Measurements from ENCODE around the gene ANAPC2.

Gene ANAPC2

DNA sequence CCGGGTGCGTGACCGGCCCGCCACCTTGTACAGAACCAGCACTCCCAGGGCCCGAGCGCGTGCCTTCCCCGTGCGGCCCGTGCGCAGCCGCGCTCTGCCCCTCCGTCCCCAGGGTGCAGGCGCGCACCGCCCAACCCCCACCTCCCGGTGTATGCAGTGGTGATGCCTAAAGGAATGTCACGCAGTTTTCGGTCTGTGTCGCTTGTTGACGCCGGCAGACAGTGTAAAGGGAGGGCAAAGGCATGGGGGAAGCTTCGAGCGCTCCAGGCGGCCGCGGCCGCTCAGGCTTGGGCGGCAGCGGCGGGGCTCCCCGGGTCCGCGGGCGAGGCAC is 19.8 kb downstream of the ANAPC2 start:
- Histone ChIP-seq H3K27ac (no peak overlapping the region), H3K4me3 (peak overlapping the region in 5 of 7 experiments; percentile 2 to 34 (median 21))

DNA sequence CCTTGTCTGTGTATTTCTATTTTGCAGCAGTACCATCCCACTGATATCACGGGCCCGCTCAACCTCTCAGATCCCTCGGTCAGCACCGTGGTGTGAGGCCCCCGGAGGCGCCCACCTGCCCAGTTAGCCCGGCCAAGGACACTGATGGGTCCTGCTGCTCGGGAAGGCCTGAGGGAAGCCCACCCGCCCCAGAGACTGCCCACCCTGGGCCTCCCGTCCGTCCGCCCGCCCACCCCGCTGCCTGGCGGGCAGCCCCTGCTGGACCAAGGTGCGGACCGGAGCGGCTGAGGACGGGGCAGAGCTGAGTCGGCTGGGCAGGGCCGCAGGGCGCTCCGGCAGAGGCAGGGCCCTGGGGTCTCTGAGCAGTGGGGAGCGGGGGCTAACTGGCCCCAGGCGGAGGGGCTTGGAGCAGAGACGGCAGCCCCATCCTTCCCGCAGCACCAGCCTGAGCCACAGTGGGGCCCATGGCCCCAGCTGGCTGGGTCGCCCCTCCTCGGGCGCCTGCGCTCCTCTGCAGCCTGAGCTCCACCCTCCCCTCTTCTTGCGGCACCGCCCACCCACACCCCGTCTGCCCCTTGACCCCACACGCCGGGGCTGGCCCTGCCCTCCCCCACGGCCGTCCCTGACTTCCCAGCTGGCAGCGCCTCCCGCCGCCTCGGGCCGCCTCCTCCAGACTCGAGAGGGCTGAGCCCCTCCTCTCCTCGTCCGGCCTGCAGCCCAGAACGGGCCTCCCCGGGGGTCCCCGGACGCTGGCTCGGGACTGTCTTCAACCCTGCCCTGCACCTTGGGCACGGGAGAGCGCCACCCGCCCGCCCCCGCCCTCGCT is 20.4 kb downstream of the ANAPC2 start:
- Histone ChIP-seq H3K27ac (peak overlapping the region in 1 of 21 experiments; percentile 39), H3K4me3 (peak overlapping the region in 4 of 7 experiments; percentile 9 to 34 (median 26))

DNA sequence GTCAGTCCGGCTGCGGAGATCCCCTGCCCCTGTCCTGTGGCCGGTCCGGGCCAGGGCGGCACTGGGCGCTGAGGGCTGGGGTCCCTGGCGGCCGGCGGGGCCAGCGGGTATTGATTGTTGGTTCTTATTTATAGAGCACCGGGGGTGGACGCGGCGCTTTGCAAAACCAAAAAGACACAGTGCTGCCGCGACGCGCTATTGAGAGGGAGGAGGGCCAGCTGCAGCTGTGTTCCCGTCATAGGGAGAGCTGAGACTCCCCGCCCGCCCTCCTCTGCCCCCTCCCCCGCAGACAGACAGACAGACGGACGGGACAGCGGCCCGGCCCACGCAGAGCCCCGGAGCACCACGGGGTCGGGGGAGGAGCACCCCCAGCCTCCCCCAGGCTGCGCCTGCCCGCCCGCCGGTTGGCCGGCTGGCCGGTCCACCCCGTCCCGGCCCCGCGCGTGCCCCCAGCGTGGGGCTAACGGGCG is 21.0 kb downstream of the ANAPC2 start:
- H3K27ac ChIP-seq: no peak overlapping the region
- no peak overlapping the region for H3K4me3 ChIP-seq

- Histone ChIP-seq H3K4me3 (no peak overlapping the region), H3K27ac (no peak overlapping the region)
Measured at GRCh38 chr9:137166380-137167229, 21.8 kb downstream of the ANAPC2 start.

GRCh38 chr9:137165250-137165836 is 23.0 kb downstream of the ANAPC2 start:
- H3K4me3 ChIP-seq: no peak overlapping the region
- no peak overlapping the region for H3K27ac ChIP-seq

GRCh38 chr9:137164370-137165249 is 23.8 kb downstream of the ANAPC2 start:
- H3K27ac ChIP-seq: no peak overlapping the region
- no peak overlapping the region for H3K4me3 ChIP-seq

GRCh38 chr9:137163805-137164204 is 24.6 kb downstream of the ANAPC2 start:
- no peak overlapping the region for H3K27ac ChIP-seq
- no peak overlapping the region for H3K4me3 ChIP-seq

DNA sequence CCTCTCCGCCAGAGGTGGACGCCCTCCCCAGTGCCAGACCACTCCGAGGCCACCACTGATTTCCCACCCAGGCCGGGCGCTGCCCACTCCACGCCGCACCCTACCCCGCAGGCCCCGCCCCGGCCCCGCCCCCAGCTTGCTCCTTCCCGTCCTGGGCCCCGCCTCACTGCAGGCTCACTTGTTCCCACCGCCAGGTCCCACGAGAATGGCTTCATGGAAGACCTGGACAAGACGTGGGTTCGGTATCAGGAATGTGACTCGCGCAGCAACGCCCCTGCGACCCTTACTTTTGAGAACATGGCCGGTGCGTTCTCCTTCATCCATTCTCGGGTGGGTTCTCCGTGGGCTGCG is 25.0 kb downstream of the ANAPC2 start:
- Histone ChIP-seq H3K4me3 (peak overlapping the region in 4 of 7 experiments; percentile 4 to 14 (median 7)), H3K27ac (peak overlapping the region in 1 of 21 experiments; percentile 26)

DNA sequence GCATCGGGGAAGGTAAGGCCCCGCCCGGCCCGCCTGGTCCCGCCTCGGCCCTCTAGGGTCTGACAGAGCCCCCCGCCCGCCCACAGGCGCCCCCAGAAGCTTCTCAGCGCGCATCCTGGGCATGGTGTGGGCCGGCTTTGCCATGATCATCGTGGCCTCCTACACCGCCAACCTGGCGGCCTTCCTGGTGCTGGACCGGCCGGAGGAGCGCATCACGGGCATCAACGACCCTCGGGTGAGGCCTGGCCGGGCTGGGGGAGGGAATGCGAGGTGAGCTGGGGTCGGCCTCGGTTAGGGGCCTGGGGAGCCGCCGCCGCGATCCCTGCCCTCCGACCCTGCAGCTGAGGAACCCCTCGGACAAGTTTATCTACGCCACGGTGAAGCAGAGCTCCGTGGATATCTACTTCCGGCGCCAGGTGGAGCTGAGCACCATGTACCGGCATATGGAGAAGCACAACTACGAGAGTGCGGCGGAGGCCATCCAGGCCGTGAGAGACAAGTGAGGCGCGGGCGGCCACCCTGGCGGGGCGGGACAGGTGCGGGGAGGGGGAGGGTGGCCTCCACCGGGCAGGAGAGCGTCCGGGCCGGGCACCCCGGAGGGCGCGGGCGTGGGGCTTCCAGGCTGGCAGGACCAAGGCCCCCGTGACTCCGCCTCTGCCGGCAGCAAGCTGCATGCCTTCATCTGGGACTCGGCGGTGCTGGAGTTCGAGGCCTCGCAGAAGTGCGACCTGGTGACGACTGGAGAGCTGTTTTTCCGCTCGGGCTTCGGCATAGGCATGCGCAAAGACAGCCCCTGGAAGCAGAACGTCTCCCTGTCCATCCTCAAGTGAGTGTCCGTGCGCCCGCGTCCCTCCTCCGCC is 25.6 kb downstream of the ANAPC2 start:
- peak overlapping the region in 5 of 7 experiments; percentile 4 to 21 (median 9) for H3K4me3 ChIP-seq

GRCh38 chr9:137161558-137162486 is 26.5 kb downstream of the ANAPC2 start:
- Histone ChIP-seq H3K27ac (peak overlapping the region in 1 of 21 experiments; percentile 26), H3K4me3 (peak overlapping the region in 1 of 7 experiments; percentile 9)

More for the DNA sequence above, 25.6 kb downstream of the ANAPC2 start:
- H3K27ac ChIP-seq: peak overlapping the region in 1 of 21 experiments; percentile 26

- H3K27ac ChIP-seq: no peak overlapping the region
- no peak overlapping the region for H3K4me3 ChIP-seq
Measured at GRCh38 chr9:137160716-137161557, 27.4 kb downstream of the ANAPC2 start.

DNA sequence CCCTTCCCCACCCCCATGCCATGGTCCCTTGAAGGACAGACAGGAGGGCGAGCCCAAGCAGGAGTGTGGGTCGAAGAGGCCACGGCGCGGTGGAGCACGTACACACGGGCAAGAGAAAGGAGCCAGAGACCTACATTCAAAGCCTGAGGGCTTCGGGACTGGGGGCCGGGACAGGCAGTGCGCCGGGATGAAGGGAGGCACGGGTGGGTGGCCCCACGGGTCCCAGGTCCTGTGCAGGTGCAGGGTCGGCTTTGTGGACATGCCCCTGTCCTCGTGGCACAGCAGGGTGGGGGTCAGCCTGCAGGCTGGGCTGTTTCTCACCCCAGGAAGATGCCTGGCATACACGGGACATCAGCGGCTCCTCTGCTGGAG is 28.3 kb downstream of the ANAPC2 start:
- Histone ChIP-seq H3K4me3 (no peak overlapping the region), H3K27ac (no peak overlapping the region)

DNA sequence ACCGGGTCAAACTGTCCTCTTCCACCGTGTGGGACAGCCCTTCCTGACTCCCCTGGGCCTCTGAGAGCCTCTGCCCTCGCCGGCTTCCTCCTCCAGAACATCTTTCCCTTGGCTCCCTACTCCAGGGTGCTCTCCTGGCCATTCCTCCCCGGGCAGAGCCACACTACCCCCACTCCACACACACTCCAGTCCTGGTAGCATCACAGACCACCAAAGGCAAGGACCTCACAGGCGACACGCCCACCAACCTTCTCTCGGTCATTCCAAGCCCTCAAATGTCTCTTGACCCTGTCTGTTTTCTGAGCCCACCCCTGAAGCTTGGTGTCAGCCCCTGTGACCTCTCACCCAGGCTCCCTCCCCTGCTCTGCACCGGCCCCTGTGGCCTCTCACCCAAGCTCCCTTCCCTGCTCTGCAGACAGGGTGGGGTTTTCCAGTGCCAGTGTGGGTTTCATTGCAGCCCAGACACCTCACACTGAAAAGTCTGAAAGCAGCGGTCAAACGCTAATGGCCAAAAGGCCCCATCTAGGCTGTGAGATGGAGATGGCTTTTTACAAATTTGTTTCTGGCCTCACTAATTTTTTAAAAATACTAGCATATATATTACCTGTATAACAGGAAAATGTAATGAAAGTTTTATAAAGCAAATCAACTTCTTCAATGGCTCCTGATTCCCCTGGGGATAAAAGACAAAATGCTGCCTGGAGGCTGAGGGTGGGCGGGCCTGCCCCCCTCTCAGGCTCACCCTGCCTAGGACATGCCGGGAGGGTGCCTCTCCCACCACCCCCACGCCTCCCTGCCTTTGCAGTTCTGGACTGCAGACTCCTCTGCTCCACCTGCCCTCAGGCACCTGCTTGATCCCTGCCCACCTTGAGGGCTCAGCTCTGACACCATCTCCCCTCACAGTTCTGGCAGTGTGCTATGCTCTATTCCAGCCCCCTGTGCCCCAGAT is 29.0 kb downstream of the ANAPC2 start:
- Histone ChIP-seq H3K4me3 (no peak overlapping the region), H3K27ac (no peak overlapping the region)

DNA sequence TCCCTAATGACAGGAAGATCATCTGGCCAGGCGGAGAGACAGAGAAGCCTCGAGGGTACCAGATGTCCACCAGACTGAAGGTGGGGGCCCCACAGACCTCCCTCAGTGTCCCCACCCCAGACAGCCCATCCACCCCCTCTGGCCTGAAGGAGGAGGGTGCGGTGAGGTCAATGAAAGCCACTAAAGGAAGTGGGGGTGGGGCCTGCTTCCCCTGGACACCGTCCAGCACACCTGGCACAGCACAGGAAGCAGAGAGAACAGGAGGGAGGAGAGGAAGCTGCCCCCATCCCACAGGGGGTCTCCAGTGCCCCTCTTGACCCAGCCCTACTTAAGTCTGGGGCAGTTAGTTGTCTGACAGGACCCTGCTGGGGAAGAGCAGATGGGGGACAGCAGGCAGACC is 29.7 kb downstream of the ANAPC2 start:
- Histone ChIP-seq H3K4me3 (no peak overlapping the region), H3K27ac (no peak overlapping the region)

GRCh38 chr9:137157618-137158415 is 30.5 kb downstream of the ANAPC2 start:
- Histone ChIP-seq H3K4me3 (no peak overlapping the region), H3K27ac (no peak overlapping the region)
